GM12892 (cell line): ENCODE results near the gene RBM4.

Experiments
- POLR2A ChIP-seq: IDR thresholded peaks from 2 replicates; pipeline ENCODE4 v1.6.1; 2011; ENCODE audit warnings: low read depth, low read length, control low read depth
- POLR2AphosphoS5 ChIP-seq: IDR thresholded peaks from 2 replicates; pipeline ENCODE4 v1.6.1; 2011; ENCODE audit warnings: low read depth, low read length, control low read depth
- TAF1 ChIP-seq: IDR thresholded peaks from 2 replicates; pipeline ENCODE4 v1.6.1; 2011; ENCODE audit warnings: low read depth, mild to moderate bottlenecking, control low read depth, low read length, borderline replicate concordance

DNA sequence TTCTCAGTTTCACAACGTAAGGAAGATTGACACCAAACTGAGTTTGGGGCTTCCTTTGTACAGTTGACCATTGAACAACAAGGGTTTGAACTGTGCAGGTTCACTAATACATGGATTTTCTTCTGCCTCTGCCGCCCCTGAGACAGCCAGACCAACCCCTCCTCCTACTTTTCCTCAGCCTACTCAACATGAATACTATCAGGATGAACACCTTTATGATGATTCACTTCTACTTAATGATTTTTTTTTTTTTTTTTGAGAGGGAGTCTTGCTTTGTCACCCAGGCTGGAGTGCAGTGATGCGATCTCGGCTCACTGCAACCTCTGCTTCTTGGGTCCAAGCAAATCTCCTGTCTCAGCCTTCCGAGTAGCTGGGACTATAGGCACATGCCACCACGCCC is 14.6 kb downstream of the RBM4 start:
- no peak for TF ChIP-seq POLR2AphosphoS5
- no peak for TF ChIP-seq POLR2A
- TF ChIP-seq TAF1: no peak
